Fibroblast of gingiva (primary cell): ENCODE measurements around the gene HEXD.

Source experiments
- DNase-seq: peaks from one replicate; pipeline ENCODE4 v3.0.0-alpha.2; 2011; ENCODE audit warnings: low read depth

HEXD gene

GRCh38 chr17:82382933-82383255 is 35.3 kb upstream of the HEXD start:
- no peak for DNase-seq

- no peak for DNase-seq
Measured at GRCh38 chr17:82383411-82383810, 34.7 kb upstream of the HEXD start.

DNA sequence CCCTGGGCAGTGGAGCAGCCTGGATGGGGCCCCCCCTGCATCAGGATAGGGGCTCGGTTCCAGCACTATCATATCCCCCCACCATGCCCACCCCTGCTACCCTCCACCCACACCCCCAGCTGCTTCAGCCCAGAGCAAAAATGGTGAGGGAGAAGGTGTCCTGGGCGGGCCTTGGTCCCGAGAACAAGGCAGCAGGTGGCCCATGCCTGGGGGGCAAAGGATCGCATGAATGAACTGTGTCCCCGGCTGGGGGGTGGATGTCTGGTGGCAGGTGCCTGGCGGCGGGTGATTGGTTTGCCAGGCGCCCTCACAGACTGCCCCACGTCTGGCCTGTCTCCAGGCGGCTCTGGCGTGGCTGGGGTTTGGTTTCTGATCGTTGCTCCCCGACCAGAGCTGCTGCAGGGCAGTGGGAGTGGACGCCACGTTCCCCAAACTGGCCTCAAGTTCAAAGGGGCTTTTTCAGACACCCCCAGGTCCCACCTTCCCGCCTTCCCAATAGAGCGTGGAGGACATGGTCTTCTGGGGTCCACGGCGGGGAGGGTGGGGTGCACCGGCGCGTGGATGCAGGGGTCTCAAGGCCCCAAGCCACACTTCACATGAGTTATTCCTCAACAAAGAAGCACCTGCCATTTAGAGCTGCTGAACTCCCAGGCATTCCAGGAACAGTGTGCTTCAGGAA is 34.0 kb upstream of the HEXD start:
- no peak for DNase-seq

DNA sequence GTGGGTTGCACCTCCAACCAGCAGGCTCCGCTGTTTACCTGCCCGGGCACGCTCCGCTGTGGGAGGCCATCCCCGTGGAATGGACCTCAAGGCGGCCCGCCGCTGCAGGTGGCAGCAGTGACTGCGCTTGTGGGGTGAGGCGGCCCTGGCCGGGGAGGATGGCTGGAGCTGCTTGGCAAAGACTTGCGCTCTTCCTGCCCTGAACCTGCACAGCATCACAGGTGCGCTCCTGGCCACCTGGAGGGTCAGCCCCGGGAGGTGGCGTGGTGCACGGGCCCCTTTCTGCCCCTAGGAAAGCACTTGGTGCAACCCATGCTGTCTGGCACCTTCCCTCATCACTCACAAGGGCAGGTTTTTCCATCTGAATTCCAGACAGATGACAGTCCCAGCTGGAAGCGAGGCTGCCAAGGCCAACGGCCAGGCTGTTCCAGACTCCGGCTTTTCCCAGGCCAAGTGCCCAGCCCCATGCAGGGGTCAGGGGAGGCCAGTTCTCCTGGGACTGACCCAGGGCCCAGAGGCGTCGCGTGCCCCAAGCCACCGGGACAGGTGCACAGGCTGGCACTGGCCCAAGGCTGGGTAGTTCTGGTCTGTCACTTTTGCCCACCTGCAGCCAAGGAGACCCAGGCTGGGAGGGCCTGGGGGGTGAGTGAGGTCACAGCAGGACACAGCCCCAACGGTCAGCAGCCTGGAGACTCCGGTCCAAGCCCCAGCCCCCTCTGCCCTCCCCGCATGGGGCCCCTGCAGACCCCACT is 33.2 kb upstream of the HEXD start:
- peak; percentile 33 for DNase-seq

GRCh38 chr17:82385559-82386254 is 32.4 kb upstream of the HEXD start:
- no peak for DNase-seq

DNA sequence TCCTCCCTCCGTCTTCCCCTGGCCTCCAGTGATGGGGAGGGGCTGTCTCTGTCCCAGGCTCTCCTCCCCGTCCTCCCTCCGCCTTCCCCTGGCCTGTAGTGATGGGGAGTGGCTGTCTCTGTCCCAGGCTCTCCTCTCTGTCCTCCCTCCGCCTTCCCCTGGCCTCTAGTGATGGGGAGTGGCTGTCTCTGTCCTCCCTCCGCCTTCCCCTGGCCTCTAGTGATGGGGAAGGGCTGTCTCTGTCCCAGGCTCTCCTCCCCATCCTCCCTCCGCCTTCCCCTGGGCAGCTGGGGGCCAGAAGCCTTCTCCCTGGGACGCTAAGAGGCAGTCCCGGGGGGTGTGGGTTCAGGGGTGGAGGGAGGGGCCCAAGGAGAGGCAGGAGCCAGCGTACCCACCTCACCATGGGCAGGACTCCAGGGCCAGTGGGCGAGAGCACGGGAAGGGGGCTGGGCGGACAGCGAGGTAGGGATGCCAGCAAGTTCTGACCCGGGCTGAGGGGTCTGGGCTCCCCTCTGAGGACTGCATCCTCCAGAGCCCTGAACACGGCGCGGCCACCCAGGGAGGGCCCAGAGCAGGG is 31.8 kb upstream of the HEXD start:
- no peak for DNase-seq

DNA sequence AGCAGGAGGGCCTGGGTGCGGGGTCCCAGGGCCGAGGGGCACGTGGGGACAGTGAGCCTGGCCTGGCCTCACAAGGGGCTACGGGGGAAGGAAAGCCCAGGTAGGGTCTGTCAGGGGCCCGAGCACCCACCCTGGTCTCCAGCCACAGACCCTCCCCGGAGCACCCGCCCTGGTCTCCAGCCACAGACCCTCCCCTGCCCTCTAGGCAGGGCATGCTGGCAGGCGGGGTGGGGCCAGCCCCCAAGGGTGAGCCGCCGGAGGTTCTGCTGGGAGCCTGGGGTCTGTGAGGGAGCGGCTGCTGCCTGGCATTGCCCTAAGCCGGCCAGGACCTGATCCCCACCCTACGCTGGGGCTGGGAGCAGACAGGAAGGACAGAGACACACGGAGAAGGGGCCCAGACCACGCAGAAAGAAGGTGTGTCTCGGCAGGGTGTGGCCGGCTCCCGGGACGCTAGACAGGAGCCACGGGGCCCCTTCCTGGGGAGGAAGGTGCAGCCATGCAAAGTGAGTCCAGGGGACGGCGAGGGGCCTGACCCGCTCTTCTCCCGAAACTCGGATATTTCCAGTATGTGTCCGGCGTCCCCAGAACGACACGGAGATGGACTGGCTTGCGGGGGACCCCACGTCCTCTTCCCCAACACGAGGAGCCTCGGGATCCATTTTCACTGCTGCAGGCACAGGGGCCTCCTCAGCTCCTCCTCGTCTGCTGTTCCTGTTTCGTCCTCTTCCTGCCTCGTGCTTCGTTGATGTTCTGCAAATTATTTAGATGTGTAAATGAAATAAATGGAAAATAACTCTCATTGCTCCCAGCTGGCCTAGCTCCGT is 31.1 kb upstream of the HEXD start:
- no peak for DNase-seq

DNA sequence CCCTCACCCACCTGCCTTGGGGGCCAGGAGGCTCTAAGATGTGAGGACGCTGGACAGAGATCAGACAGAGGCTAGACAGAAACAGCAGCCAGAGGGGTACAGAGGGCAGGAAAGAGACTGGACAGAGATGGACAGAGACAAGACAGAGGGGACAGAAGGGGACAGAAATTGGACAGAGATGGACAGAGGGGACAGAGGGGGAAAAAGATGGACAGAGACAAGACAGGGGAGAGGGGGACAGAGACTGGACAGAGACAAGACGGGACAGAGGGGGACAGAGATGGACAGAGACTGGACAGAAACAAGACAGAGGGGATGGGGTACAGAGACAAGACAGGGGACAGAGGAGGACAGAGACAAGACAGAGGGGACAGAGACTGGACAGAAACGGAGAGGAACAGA is 30.4 kb upstream of the HEXD start:
- no peak for DNase-seq

GRCh38 chr17:82388223-82388921 is 29.8 kb upstream of the HEXD start:
- DNase-seq = no peak

- no peak for DNase-seq
Measured at GRCh38 chr17:82388922-82389283, 29.2 kb upstream of the HEXD start.

DNA sequence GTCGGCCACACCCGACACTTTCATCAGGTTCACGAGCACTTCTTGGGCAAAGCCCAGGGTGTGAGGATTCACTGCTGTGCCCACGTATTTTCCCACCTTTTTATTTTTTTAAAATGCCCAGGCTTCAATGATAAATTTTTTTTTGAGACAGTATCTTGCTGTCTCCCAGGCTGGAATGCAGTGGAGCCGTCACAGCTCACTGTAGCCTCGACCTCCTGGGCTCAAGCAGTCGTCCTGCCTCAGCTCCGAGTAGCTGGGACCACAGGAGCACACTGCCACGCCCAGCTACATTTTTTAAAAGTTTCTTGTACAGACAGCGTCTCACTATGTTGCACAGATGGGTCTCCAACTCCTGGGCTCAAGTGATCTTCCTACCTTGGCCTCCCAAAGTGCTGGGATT is 28.8 kb upstream of the HEXD start:
- no peak for DNase-seq

DNA sequence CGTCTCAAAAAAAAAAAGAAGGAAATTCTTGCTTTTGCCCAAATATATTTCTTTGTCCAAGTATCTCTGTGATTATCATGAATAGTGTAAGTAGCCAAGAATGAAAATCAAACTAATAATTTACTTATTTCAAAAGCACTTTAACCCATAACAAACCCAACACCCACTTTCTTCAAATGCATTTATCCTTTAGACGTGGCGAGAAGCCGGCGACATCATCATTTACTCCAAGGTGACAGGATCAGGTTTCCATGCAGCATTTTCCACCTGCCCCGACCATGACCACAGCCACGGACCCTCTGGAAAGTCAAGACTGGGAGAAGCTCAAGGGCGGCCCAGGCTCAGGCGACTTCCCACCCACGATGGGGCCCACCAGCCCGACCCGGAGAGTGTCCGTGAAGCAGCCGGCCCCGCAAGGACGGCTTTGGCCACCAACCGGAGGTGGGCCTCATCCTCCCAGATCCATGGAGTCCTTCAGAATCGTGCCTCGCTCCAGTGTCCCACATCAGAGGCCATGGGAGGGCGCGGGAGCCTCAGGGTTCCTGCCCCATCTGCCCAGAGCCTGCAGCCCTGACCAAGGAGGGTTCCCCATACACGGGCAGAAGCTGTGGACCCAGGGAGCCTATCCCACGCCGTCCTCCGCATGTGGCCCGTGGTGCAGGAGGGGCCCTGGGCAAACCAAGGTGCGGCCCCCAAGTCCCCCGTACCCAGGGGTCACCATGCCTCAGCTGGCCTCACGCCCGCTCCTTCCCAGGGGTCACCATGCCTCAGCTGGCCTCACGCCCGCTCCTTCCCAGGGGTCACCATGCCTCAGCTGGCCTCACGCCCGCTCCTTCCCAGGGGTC is 27.9 kb upstream of the HEXD start:
- no peak for DNase-seq

DNA sequence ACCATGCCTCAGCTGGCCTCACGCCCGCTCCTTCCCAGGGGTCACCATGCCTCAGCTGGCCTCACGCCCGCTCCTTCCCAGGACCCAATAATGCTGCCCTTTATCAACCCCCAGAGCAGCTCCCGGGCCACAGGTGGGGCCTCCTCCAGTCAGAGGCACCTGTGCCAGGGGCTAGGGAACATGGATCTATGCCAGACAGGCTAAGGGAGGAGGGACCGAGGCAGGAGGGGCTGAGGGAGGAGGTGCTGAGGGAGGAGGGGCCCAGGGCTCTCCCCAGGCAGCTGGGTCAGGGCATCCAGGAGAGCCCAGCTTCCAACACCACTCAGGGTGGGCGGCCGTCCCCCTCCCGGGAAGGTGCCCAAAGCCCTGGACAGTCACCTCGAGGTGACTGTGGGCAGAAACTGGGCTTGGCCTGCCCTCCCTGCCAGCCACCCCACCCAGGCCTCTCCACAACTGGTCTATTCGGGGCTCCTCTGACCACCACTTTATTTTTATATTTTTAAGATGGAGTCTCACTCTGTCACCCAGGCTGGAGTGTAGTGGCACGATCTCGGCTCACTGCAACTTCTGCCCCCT is 27.2 kb upstream of the HEXD start:
- DNase-seq = no peak

- no peak for DNase-seq
Measured at GRCh38 chr17:82391496-82392066, 26.6 kb upstream of the HEXD start.

- DNase-seq = no peak
Measured at GRCh38 chr17:82392209-82392920, 25.8 kb upstream of the HEXD start.

- no peak for DNase-seq
Measured at GRCh38 chr17:82392941-82393340, 25.2 kb upstream of the HEXD start.

- no peak for DNase-seq
Measured at GRCh38 chr17:82394278-82394677, 23.9 kb upstream of the HEXD start.

DNA sequence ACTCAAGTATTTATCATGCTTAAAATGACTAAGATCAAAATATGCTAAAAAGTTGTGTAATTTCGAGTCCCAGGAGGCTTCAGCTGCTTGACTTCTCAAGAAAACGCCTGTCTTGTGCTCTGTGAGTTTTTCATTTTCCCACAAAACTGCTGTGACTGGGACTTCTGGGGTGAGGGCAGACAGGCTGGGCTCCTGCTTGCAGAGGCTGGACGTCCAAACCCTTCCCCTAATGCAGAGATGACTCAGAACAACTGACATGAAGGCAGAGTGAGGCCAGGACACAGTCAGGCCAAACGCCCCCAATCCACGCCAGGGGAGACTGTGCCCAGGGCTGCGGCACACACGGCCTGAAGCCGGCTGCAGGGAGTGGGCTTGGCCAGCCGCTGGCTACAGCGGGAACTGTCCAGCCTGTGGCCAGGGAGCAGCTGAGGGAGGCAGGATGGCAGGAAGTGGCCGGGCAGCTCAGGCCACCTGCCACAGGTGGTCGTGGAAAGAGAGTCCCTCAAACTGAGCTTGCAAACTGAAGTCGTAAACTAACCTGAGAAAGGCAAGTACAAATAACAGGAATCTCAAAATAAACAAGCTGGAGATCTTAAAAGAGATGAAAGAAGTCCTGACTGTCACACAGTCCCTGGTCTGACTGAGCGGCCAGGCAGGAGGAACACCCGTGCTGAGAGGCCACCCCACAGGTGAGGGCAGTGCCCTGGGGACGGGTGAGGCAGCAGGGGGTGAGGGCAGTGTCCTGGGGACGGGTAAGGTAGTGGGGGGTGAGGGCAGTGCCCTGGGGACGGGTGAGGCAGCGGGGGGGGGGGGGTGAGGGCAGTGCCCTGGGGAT is 21.3 kb upstream of the HEXD start:
- peak; percentile 99 for DNase-seq
